ENCODE measurements around the gene GPT2.

DNA sequence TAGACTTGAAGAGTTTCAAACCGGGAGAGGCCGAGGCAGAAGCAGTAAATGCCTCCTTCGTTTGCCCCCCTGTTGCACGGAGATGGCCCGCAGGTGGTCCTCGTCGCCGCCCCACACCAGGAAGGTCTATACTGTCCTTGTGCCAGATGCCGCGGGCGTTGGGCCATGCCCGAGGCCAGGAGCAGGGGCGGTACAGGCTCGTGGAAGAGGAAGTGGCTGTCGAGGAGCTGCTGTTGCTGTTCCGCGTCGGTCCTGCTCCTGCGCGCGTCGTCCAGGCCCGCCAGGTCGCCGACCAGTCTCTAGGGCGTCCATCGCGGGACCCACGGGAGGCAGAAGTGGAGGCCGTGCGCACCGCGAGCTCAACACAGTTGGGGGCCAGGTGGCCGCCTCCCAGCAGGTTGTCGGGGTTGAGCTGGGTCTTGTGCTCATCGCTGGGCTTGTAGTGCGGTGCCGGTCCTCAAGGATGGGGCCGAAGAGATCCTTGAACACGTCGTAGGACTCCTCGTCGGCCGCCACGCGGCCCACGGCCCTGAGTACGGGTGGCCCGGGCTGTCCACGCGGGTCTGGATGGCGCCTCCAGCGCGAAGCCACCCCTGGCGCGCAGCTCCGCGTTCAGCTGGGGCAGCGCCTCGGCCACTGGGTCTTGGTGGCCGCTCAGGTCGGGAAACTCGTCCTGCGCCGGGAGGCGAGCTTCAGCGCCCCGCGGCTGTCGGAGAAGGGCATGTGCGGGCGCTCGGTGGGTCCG, 40.1 kb upstream of the GPT2 start:
- no peak for TF ChIP-seq EZH2 (IDR thresholded peaks at IDR 0.05; ENCODE audit: low read length, missing control alignments)
- TF ChIP-seq, protein P1, sequence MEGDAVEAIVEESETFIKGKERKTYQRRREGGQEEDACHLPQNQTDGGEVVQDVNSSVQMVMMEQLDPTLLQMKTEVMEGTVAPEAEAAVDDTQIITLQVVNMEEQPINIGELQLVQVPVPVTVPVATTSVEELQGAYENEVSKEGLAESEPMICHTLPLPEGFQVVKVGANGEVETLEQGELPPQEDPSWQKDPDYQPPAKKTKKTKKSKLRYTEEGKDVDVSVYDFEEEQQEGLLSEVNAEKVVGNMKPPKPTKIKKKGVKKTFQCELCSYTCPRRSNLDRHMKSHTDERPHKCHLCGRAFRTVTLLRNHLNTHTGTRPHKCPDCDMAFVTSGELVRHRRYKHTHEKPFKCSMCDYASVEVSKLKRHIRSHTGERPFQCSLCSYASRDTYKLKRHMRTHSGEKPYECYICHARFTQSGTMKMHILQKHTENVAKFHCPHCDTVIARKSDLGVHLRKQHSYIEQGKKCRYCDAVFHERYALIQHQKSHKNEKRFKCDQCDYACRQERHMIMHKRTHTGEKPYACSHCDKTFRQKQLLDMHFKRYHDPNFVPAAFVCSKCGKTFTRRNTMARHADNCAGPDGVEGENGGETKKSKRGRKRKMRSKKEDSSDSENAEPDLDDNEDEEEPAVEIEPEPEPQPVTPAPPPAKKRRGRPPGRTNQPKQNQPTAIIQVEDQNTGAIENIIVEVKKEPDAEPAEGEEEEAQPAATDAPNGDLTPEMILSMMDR (conservative IDR thresholded peaks at IDR 0.05 in 1 of 2, IDR thresholded peaks at IDR 0.05 in 1 of 2; ENCODE audit: low read depth in 1 of 2, low read length in 2 of 2) = no peak

Measured in fibroblast of lung (primary cell).